GM03348 (cell line): ENCODE results near the gene GCDH.
"Not testable (repeated sequence)": the region's sequence is repeated elsewhere in the genome, so short reads cannot be mapped to it uniquely, and the experiment has no call there.

Source experiments
- DNase-seq: peaks from one replicate; pipeline ENCODE4 v3.0.0; 2012; ENCODE audit warnings: low spot score

The GCDH gene

GRCh38 chr19:12907166-12907565 is 16.2 kb downstream of the GCDH start:
- no peak for DNase-seq

GRCh38 chr19:12912571-12912970 is 21.6 kb downstream of the GCDH start:
- DNase-seq: no peak

- peak; percentile 72 for DNase-seq
Measured at GRCh38 chr19:12913011-12913561, 22.1 kb downstream of the GCDH start.

- peak; percentile 40 for DNase-seq
Measured at GRCh38 chr19:12913851-12914690, 23.1 kb downstream of the GCDH start.

GRCh38 chr19:12915860-12916259 is 24.9 kb downstream of the GCDH start:
- DNase-seq: not testable (repeated sequence)

GRCh38 chr19:12918253-12918652 is 27.3 kb downstream of the GCDH start:
- DNase-seq: no peak

DNA sequence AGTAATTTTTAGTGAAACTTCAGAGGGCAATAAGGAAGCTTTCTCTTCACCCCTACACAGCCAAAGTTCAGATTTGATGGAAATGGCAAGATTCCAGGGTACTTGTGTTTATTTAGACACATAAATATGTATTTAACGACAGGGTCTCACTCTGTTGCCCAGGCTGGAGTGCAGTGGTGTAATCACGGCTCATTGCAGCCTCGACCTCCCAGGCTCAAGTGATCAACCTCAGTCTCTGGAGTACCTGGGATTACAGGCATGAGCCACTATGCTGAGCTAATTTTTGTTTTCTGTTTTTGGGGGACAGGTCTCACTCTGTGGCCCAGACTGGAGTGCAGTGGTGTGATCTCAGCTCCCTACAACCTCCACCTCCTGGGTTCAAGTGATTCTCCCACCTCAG is 30.1 kb downstream of the GCDH start:
- DNase-seq: no peak

DNA sequence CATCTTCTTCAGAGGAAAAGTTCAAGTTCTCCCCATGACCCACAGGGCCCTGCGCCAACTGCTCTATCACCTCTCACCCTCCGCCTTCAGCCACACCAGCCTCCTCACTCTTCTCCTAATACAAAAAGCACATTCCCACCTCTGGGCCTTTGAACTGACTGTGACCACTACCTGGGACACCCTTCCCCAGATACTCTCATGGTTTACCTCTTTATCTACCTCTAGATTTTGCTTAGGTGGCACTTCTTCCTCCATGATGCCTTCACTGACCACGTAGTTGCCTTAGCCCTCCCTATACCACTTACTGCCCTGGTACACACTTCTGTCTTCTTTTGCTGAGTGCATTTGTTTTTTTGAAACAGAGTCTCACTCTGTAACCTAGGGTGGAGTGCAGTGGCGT is 32.0 kb downstream of the GCDH start:
- no peak for DNase-seq

DNA sequence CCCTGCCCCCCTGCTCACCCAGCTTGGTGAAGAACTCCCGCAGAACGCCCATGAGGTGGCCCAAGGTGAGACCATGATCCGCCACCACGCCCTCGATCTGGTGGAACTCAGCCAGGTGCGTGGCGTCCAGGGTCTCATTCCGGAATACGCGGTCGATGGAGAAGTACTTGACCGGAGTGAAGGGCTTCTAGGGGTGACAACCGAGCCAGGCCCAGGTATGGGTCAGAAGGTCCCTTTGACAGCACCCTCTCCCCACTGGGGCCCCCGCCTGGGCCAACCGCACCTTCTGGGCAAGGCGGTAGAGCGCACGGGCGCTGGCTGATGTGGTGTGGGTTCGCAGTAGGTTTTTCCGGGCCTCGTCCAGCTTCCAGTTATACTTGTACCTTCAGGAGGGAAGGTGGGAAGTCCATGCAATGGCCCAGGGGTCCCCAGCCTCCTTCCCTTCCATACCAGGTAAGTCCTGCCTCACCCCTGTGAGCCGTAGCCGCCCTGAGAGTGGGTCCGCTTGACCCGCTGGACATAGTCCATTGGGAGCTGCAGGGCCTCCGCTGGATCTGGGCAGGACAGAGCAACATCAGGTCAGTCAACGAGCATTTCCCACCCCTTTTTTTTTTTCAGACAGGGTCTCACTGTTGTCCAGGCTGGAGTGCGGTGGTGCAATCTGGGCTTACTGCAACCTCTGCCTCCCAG is 33.8 kb downstream of the GCDH start:
- DNase-seq: no peak

DNA sequence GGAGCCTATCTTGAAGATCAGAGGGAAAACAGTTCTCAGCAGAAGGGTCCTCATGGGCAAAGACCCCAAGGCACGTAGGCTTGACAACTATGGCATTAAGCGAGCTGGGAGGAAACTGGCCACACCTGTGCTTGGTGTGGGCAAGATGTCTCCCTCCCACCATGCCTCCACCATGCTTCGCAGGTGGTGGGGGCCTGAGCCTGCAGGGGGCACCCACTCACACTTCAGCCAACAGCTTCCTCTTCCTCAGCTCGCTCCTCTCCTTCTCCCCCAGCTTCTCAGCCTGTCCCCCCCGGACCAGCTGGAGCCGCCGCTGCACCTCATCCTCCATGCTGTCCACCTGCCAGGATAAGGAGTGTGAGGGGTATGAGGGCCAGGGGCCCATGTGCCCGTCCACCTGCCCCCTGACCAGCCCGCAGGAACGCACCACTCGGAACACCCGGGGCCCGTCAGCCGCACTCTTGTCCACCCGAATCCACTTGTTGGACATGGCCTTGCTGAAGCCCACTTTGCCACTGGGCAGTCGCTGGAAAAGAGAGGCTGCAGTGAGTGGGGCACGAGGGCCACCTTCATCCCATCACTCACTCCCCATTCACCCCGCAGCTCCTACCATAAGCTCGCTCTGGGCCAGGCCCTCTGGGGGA is 39.2 kb downstream of the GCDH start:
- no peak for DNase-seq

DNA sequence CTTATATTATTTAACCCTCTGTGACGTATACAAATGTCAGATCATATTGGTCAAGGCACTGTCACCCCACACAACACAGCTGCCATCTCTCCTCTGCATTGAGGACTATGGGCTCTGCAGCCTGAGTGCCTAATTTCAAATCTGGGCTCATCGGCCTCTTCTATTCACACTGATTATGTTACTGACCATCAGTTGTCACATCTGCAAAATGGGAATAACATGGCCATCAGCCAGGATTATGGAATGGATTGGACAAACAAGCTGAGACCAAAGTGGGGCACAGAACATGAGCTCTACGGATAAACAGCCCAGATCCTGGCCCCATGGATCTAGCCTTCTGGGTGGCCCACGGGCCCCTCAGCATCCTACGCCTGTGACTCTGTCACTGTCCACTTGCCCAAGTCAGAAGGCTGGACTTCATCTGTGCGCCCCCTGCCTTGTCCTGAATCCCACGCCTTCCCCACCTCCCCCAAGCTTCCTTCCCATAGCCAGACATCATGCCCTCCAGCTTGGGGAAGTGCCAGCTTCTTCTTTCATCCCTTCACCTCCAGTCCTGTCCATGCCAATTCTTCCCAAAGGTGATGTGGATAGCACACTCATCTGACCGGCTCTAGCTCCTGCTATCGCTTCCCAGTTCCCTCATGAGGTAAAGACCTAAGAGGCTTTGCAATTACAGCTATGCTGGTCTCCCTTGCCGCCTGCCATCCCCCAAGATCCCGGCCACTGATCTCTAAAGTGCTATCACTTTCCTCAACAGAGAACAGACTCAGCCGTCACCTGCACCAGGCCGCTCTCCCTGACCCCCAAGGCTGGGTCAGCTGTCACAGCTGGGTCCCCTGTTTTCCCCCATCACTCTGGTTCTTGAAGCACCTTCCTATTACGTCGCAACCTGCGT is 41.7 kb downstream of the GCDH start:
- DNase-seq: no peak

DNA sequence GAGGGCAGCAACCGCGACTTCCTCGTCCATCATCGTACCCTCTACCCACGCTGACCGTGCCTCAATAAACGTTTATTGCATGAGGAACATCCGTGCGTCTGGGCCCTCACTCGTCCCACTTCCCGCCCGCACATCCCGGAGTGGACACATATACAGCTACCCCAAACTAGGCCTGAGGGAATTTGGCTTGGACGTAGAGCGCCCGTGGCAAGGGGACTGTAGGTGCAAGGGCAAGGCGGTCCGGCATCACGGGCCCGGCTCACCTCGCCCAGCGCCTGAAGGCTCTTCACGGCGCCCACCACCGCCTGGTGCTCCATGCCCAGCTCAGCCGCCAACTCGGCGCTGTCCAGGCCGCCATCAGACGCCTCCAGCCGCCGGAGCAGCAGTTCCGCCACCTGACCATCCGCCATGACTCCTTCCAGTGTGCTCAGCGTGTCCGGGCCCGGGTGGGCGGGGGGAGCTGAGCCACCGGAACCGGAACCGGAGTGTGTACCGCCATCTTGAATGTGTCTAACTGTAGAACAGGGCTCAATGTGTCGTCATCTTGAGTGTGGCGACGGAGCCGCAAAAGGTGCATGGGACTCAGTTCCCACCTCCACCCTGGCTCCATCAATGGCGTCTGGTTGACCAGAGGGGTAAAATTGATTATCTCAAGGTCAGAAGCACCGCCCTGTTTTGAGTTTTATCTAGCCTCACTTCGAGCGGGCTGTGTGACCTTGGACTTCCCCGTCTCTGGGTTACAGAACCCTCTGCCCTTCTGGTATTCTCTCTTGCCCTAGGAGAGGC is 42.5 kb downstream of the GCDH start, which contains the start of gene FARSA:
Gene FARSA (minus strand): TSS at position 425 of the 786 bp plus-strand sequence. CDS start 15 bp downstream, at position 410.
- DNase-seq: peak; percentile 94

GRCh38 chr19:12935071-12935470 is 44.1 kb downstream of the GCDH start:
- DNase-seq: no peak

- no peak for DNase-seq
Measured at GRCh38 chr19:12936582-12936981, 45.6 kb downstream of the GCDH start.

- no peak for DNase-seq
Measured at GRCh38 chr19:12937093-12937926, 46.4 kb downstream of the GCDH start.

- peak; percentile 98 for DNase-seq
Measured at GRCh38 chr19:12937927-12938778, 47.2 kb downstream of the GCDH start, which contains the start of gene CALR. Gene CALR, plus strand, starts transcription at chr19:12938609. Its CDS starts 71 bp downstream, at chr19:12938680.

- peak; percentile 56 for DNase-seq
Measured at GRCh38 chr19:12938779-12939601, 48.0 kb downstream of the GCDH start.

DNA sequence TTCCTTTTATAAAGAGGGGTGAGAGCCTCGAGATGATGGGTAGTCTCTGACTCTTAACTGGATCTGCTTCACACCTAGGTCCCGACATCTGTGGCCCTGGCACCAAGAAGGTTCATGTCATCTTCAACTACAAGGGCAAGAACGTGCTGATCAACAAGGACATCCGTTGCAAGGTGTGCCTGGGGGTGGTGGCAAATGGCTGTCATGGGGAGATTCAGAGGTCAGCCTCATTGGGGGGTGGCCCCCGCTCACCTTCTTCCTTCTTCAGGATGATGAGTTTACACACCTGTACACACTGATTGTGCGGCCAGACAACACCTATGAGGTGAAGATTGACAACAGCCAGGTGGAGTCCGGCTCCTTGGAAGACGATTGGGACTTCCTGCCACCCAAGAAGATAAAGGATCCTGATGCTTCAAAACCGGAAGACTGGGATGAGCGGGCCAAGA is 49.0 kb downstream of the GCDH start:
- no peak for DNase-seq
